DOHH2 (cell line): ENCODE data around the gene ADCY5.

Experiments
- H3F3A ChIP-seq: fragments of 200-600 bp; sonication (generic), shearing (Covaris generic); 2 replicates; pipeline ENCODE4 v1.6.0; 2016; ENCODE audit warnings: antibody characterized with exemption, mild to moderate bottlenecking; ENCODE audit not compliant: control insufficient read depth, insufficient read depth
- H3K27ac ChIP-seq: fragments of 200-600 bp; sonication (generic); 2 replicates; pipeline ENCODE4 v1.5.1; 2014; ENCODE audit warnings: low read depth, mild to moderate bottlenecking, low read length, moderate library complexity
- H3K27me3 ChIP-seq: fragments of 200-600 bp; sonication (generic); 2 replicates; pipeline ENCODE4 v1.6.1; 2014; ENCODE audit warnings: mild to moderate bottlenecking, low read length, mixed read lengths; ENCODE audit not compliant: control insufficient read depth
- H3K36me3 ChIP-seq: fragments of 200-600 bp; sonication (generic); 2 replicates; pipeline ENCODE4 v1.6.1; 2014; ENCODE audit warnings: mild to moderate bottlenecking, low read length, moderate library complexity, mixed read lengths; ENCODE audit not compliant: control insufficient read depth
- H3K4me1 ChIP-seq: fragments of 200-600 bp; sonication (generic); 2 replicates; pipeline ENCODE4 v1.6.1; 2014; ENCODE audit warnings: mild to moderate bottlenecking, low read length, mixed read lengths; ENCODE audit not compliant: control insufficient read depth
- H3K4me2 ChIP-seq: fragments of 200-600 bp; sonication (generic); 2 replicates; pipeline ENCODE4 v1.6.0; 2014; ENCODE audit warnings: mild to moderate bottlenecking, low read length, moderate library complexity
- H3K4me3 ChIP-seq: fragments of 200-600 bp; sonication (generic); 2 replicates; pipeline ENCODE4 v1.5.1; 2014; ENCODE audit warnings: mild to moderate bottlenecking, low read length, mixed read lengths
- H3K79me2 ChIP-seq: fragments of 200-600 bp; sonication (generic); 2 replicates; pipeline ENCODE4 v1.6.1; 2014; ENCODE audit warnings: mild to moderate bottlenecking, low read length, mixed read lengths; ENCODE audit not compliant: control insufficient read depth
- H3K9me2 ChIP-seq: fragments of 200-600 bp; sonication (generic); replicated peaks from 2 replicates; pipeline ENCODE4 v1.6.1; 2014; ENCODE audit warnings: mild to moderate bottlenecking, low read length, mixed read lengths; ENCODE audit not compliant: control insufficient read depth
- H3K9me3 ChIP-seq: fragments of 200-600 bp; sonication (generic); 2 replicates; pipeline ENCODE4 v1.6.1; 2014; ENCODE audit warnings: antibody characterized with exemption, low read length, mixed read lengths; ENCODE audit not compliant: control insufficient read depth, insufficient read depth
- H4K20me1 ChIP-seq: fragments of 200-600 bp; sonication (generic); 2 replicates; pipeline ENCODE4 v1.6.0; 2014; ENCODE audit warnings: low read depth, mild to moderate bottlenecking, antibody characterized with exemption, low read length, moderate library complexity; ENCODE audit not compliant: control insufficient read depth, insufficient read depth
- EZH2phosphoT487 ChIP-seq: fragments of 200-600 bp; sonication (generic); IDR thresholded peaks from 2 replicates; pipeline ENCODE4 v1.6.1; 2017; ENCODE audit warnings: borderline replicate concordance, mild to moderate bottlenecking, antibody characterized with exemption, low read length, moderate library complexity, mixed read lengths
- TF ChIP-seq, protein P1 (sequence below): fragments of 200-600 bp; sonication (generic); IDR thresholded peaks from one replicate; pipeline ENCODE4 v1.5.1; 2014; ENCODE audit warnings: antibody characterized with exemption, mild to moderate bottlenecking, low read depth, low read length; ENCODE audit not compliant: poor library complexity, severe bottlenecking

The ADCY5 gene

GRCh38 chr3:123311201-123311600 lies 137.7 kb downstream of the ADCY5 start:
- Histone ChIP-seq H3F3A (no peaks in the 10 kb centered on the region), H3K4me2 (no peak overlapping the region), H3K27me3 (peaks cover 7% of the 10 kb centered on the region), H3K36me3 (no peaks in the 10 kb centered on the region), H3K9me3 (no peaks in the 10 kb centered on the region), H4K20me1 (no peaks in the 10 kb centered on the region), H3K79me2 (no peaks in the 10 kb centered on the region), H3K4me3 (no peak overlapping the region), H3K9me2 (no peaks in the 10 kb centered on the region), H3K4me1 (no peaks in the 10 kb centered on the region; the same call in 1 of the 2 replicates), H3K27ac (no peak overlapping the region)
- TF ChIP-seq EZH2phosphoT487, result no peak
- TF ChIP-seq, protein P1, sequence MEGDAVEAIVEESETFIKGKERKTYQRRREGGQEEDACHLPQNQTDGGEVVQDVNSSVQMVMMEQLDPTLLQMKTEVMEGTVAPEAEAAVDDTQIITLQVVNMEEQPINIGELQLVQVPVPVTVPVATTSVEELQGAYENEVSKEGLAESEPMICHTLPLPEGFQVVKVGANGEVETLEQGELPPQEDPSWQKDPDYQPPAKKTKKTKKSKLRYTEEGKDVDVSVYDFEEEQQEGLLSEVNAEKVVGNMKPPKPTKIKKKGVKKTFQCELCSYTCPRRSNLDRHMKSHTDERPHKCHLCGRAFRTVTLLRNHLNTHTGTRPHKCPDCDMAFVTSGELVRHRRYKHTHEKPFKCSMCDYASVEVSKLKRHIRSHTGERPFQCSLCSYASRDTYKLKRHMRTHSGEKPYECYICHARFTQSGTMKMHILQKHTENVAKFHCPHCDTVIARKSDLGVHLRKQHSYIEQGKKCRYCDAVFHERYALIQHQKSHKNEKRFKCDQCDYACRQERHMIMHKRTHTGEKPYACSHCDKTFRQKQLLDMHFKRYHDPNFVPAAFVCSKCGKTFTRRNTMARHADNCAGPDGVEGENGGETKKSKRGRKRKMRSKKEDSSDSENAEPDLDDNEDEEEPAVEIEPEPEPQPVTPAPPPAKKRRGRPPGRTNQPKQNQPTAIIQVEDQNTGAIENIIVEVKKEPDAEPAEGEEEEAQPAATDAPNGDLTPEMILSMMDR, result no peak

DNA sequence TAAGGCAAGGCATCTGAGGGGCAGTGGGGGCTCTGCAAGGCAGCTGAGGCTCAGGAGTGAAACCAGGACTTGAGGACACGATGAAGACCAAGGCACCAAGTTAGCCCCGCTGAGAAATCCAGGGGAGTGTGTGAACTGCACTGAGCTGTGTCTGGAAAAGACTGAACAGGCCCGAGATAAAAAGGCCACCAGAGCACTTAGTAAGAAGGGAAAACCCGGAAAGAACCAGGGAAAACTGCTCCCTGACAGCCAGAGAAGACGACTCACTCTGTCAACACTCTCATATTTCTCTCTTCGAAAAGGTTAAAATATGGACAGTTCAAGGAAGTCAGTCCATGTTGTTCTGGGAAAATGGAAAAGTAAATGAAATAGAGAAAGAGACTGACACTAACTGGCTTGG lies 138.1 kb downstream of the ADCY5 start:
- Histone ChIP-seq H3K4me3 (no peak overlapping the region), H3K27ac (no peak overlapping the region), H3K9me2 (no peaks in the 10 kb centered on the region), H3K36me3 (no peaks in the 10 kb centered on the region), H3K4me2 (no peak overlapping the region), H3K4me1 (no peaks in the 10 kb centered on the region; the same call in 1 of the 2 replicates), H3K27me3 (peaks cover 7% of the 10 kb centered on the region), H3F3A (no peaks in the 10 kb centered on the region), H3K79me2 (no peaks in the 10 kb centered on the region), H4K20me1 (no peaks in the 10 kb centered on the region), H3K9me3 (no peaks in the 10 kb centered on the region)
- TF ChIP-seq EZH2phosphoT487, result no peak
- TF ChIP-seq, protein P1, result no peak

- Histone ChIP-seq H3K36me3 (no peaks in the 10 kb centered on the region), H3K79me2 (no peaks in the 10 kb centered on the region), H3K27me3 (peaks cover 7% of the 10 kb centered on the region), H3K27ac (no peak overlapping the region), H3K4me3 (no peak overlapping the region), H3K4me1 (no peaks in the 10 kb centered on the region; the same call in 1 of the 2 replicates), H3F3A (no peaks in the 10 kb centered on the region), H3K4me2 (no peak overlapping the region), H4K20me1 (no peaks in the 10 kb centered on the region), H3K9me2 (no peaks in the 10 kb centered on the region), H3K9me3 (no peaks in the 10 kb centered on the region)
- TF ChIP-seq, protein P1, result no peak
- TF ChIP-seq EZH2phosphoT487, result no peak
Measured at GRCh38 chr3:123310186-123310585, 138.7 kb downstream of the ADCY5 start.

DNA sequence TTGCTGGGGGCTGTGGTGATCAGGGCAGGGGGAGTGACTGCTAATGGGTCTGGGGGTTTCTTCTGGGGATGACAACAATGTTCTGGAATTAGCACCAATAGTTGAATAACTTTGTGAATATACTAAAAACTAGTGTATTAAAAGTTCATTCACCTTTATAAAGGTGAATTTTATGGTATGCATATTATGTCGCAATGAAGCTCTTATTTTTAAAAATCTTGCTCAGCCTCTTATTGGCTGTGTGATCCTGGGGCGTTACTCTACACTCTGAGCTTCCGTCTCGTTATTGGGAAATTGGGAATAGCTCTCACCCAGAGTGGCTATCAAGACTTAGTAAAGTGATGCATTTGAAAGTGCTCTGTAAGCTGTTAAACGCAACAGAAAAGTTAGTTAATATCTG lies 141.8 kb downstream of the ADCY5 start:
- H3K4me3 ChIP-seq, result no peak overlapping the region
- no peaks in the 10 kb centered on the region for H3K9me3 ChIP-seq
- H4K20me1 ChIP-seq, result no peaks in the 10 kb centered on the region
- no peaks in the 10 kb centered on the region for H3K9me2 ChIP-seq
- peaks cover 9% of the 10 kb centered on the region for H3K27me3 ChIP-seq
- no peaks in the 10 kb centered on the region for H3F3A ChIP-seq
- no peak overlapping the region for H3K27ac ChIP-seq
- no peaks in the 10 kb centered on the region for H3K79me2 ChIP-seq
- H3K4me2 ChIP-seq, result no peak overlapping the region
- no peaks in the 10 kb centered on the region for H3K36me3 ChIP-seq
- peaks cover 4% of the 10 kb centered on the region for H3K4me1 ChIP-seq
- no peak for TF ChIP-seq EZH2phosphoT487
